LNCAP (cell line): ENCODE data around the gene DUSP15.

Experiments used
- CTCF ChIP-seq: fragments of 450-650 bp; IDR thresholded peaks from 2 replicates; pipeline ENCODE4 v1.5.1; 2017; ENCODE audit warnings: mild to moderate bottlenecking

DUSP15 gene

GRCh38 chr20:31913431-31914157 lies 43.3 kb upstream of the DUSP15 start:
- no peak for TF ChIP-seq CTCF

GRCh38 chr20:31910071-31910803 lies 39.9 kb upstream of the DUSP15 start:
- TF ChIP-seq CTCF, result no peak

- no peak for TF ChIP-seq CTCF
Observed at GRCh38 chr20:31909253-31910070, 39.1 kb upstream of the DUSP15 start.

GRCh38 chr20:31908424-31908823 lies 38.1 kb upstream of the DUSP15 start:
- no peak for TF ChIP-seq CTCF

- TF ChIP-seq CTCF, result no peak
Observed at GRCh38 chr20:31908016-31908415, 37.7 kb upstream of the DUSP15 start.

GRCh38 chr20:31907046-31907445 lies 36.7 kb upstream of the DUSP15 start:
- no peak for TF ChIP-seq CTCF

GRCh38 chr20:31906001-31906400 lies 35.7 kb upstream of the DUSP15 start:
- TF ChIP-seq CTCF, result no peak
